SK-N-SH treated with all-trans-retinoic acid at 6 μM for 48 hours (cell line): ENCODE measurements around the gene SEMA4A.

Experiments
- ATAC-seq: fragments of 200-7000 bp; cut with Tn5 transposase; 3 replicates; pipeline ENCODE4 v1.9.1; 2020; ENCODE audit warnings: mild to moderate bottlenecking, moderate library complexity
- BACH2 ChIP-seq: fragments of 250-450 bp; sonication (Bioruptor Pico); IDR thresholded peaks from 2 replicates; pipeline ENCODE4 v1.9.0; 2021; ENCODE audit warnings: mild to moderate bottlenecking, borderline replicate concordance
- CSDC2 ChIP-seq: fragments of 250-450 bp; sonication (Bioruptor Pico); IDR thresholded peaks from 2 replicates; pipeline ENCODE4 v1.5.0; 2020; ENCODE audit warnings: mild to moderate bottlenecking, moderate library complexity
- ESRRG ChIP-seq: fragments of 250-450 bp; sonication (Bioruptor Pico); IDR thresholded peaks from 2 replicates; pipeline ENCODE4 v1.6.1; 2021; ENCODE audit warnings: mild to moderate bottlenecking
- ISL1 ChIP-seq: fragments of 250-450 bp; sonication (Bioruptor Pico); IDR thresholded peaks from 2 replicates; pipeline ENCODE4 v2.1.2; 2022; ENCODE audit warnings: mild to moderate bottlenecking, moderate library complexity
- OSR1 ChIP-seq: fragments of 250-450 bp; sonication (Bioruptor Pico); IDR thresholded peaks from 2 replicates; pipeline ENCODE4 v1.8.0; 2022; ENCODE audit warnings: moderate library complexity, mild to moderate bottlenecking, inconsistent platforms
- PATZ1 ChIP-seq: fragments of 250-450 bp; sonication (Bioruptor Pico); IDR thresholded peaks from 2 replicates; pipeline ENCODE4 v1.8.0; 2020; ENCODE audit warnings: mild to moderate bottlenecking, moderate library complexity, borderline replicate concordance
- PPARA ChIP-seq: fragments of 250-450 bp; sonication (Bioruptor Pico); IDR thresholded peaks from 2 replicates; pipeline ENCODE4 v1.5.0; 2020; ENCODE audit warnings: mild to moderate bottlenecking, borderline replicate concordance
- RARB ChIP-seq: fragments of 250-450 bp; sonication (Bioruptor Pico); IDR thresholded peaks from 2 replicates; pipeline ENCODE4 v1.8.0; 2021; ENCODE audit warnings: mild to moderate bottlenecking, moderate library complexity
- SNAI2 ChIP-seq: fragments of 250-450 bp; sonication (Bioruptor Pico); IDR thresholded peaks from 2 replicates; pipeline ENCODE4 v1.5.0; 2020; ENCODE audit warnings: mild to moderate bottlenecking, moderate library complexity
- TCF4 ChIP-seq: fragments of 250-450 bp; sonication (Bioruptor Pico); IDR thresholded peaks from 2 replicates; pipeline ENCODE4 v1.8.0; 2021; ENCODE audit warnings: mild to moderate bottlenecking, moderate library complexity, borderline replicate concordance
- TOX ChIP-seq: fragments of 250-450 bp; sonication (Bioruptor Pico); IDR thresholded peaks from 2 replicates; pipeline ENCODE4 v1.8.0; 2021; ENCODE audit warnings: mild to moderate bottlenecking, moderate library complexity, borderline replicate concordance
- TSHZ2 ChIP-seq: fragments of 250-450 bp; sonication (Bioruptor Pico); IDR thresholded peaks from 2 replicates; pipeline ENCODE4 v1.5.0; 2020; ENCODE audit warnings: mild to moderate bottlenecking, moderate library complexity
- ZC3H10 ChIP-seq: fragments of 250-450 bp; sonication (Bioruptor Pico); IDR thresholded peaks from 2 replicates; pipeline ENCODE4 v1.5.1; 2021; ENCODE audit warnings: mild to moderate bottlenecking, moderate library complexity
- ZFP3 ChIP-seq: fragments of 250-450 bp; sonication (Bioruptor Pico); IDR thresholded peaks from 2 replicates; pipeline ENCODE4 v1.5.0; 2020; ENCODE audit warnings: mild to moderate bottlenecking, moderate library complexity
- ZFP30 ChIP-seq: fragments of 450-650 bp; formaldehyde crosslinking; IDR thresholded peaks from 2 replicates; pipeline ENCODE4 v1.5.0; 2022; ENCODE audit warnings: mild to moderate bottlenecking, moderate library complexity
- ZNF565 ChIP-seq: fragments of 450-650 bp; formaldehyde crosslinking; conservative IDR thresholded peaks from 2 replicates; pipeline ENCODE4 v1.5.0; 2020; ENCODE audit warnings: low read depth, mild to moderate bottlenecking, moderate library complexity
- ZNF8 ChIP-seq: fragments of 450-650 bp; formaldehyde crosslinking; IDR thresholded peaks from 2 replicates; pipeline ENCODE4 v1.5.0; 2020; ENCODE audit warnings: mild to moderate bottlenecking, moderate library complexity
- TF ChIP-seq, protein P1 (sequence below): fragments of 250-450 bp; sonication (Bioruptor Pico); IDR thresholded peaks from 2 replicates; pipeline ENCODE4 v1.5.1; 2021; ENCODE audit warnings: mild to moderate bottlenecking, moderate library complexity
- TF ChIP-seq, protein P2 (sequence below): fragments of 250-450 bp; sonication (Bioruptor Pico); IDR thresholded peaks from 2 replicates; pipeline ENCODE4 v1.8.0; 2021; ENCODE audit warnings: low read depth, mild to moderate bottlenecking, moderate library complexity, borderline replicate concordance
- TF ChIP-seq, protein P3 (sequence below): fragments of 250-450 bp; sonication (Bioruptor Pico); IDR thresholded peaks from 2 replicates; pipeline ENCODE4 v1.5.1; 2020; ENCODE audit warnings: low read depth, mild to moderate bottlenecking, moderate library complexity

SEMA4A gene

DNA sequence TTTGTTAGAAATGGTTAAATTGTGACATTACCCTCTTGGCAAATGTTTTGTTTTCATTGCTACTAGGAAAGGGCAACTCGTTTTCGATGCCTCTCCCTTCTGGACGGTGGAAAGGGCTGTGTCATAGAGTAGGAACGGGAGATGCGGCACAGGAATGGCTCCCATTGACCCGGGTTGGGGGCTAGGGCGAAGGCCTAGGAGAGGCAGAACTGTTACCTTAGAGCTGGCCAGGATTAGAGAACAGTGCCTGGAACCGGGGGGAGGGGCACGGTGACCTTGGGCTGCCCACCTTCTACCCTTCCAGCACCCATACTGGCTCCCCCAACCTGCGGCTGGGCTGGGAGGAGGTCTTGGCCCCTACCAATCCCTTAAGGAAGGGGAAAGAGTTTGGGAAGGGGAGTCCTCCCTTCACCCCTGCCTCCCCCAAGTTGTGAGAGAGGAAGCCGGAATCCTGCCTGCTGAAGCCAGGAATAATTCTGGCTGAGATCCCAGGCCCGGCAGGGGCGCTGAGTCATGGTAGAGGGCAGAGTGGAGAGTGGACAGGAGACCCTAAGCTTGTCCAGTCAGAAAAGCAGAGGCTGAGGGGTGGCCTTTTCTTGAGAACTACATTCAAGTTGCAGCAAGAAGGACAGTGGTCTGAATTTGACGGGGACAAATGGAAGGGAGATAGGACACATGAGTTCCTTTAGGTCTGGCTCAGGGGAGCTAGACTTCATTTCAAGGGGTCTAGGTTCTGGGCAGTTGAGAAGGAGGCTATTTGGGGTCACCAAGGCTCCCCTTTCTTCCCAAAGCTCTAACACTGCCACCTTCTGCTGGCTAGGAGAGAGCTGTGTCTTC lies 30.6 kb upstream of the SEMA4A start:
- TF ChIP-seq CSDC2 (CRISPR knock-in tag): no peak
- TF ChIP-seq RARB (CRISPR knock-in tag): 0 out of 2 replicates have a peak, but pooled peaks have one; percentile 9
- TF ChIP-seq ZFP3 (CRISPR knock-in tag): peak; percentile 6
- TF ChIP-seq OSR1 (CRISPR knock-in tag): peak; percentile 51; the same call in 1 of the 2 replicates
- TF ChIP-seq ZFP30 (CRISPR knock-in tag): no peak
- TF ChIP-seq, protein P1, sequence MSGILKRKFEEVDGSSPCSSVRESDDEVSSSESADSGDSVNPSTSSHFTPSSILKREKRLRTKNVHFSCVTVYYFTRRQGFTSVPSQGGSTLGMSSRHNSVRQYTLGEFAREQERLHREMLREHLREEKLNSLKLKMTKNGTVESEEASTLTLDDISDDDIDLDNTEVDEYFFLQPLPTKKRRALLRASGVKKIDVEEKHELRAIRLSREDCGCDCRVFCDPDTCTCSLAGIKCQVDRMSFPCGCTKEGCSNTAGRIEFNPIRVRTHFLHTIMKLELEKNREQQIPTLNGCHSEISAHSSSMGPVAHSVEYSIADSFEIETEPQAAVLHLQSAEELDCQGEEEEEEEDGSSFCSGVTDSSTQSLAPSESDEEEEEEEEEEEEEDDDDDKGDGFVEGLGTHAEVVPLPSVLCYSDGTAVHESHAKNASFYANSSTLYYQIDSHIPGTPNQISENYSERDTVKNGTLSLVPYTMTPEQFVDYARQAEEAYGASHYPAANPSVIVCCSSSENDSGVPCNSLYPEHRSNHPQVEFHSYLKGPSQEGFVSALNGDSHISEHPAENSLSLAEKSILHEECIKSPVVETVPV (CRISPR knock-in tag): no peak
- TF ChIP-seq ZC3H10: 0 out of 2 replicates have a peak, but pooled peaks have one; percentile 42
- TF ChIP-seq, all 23 proteins: peak for 4
- peak; percentile 2 for ATAC-seq

DNA sequence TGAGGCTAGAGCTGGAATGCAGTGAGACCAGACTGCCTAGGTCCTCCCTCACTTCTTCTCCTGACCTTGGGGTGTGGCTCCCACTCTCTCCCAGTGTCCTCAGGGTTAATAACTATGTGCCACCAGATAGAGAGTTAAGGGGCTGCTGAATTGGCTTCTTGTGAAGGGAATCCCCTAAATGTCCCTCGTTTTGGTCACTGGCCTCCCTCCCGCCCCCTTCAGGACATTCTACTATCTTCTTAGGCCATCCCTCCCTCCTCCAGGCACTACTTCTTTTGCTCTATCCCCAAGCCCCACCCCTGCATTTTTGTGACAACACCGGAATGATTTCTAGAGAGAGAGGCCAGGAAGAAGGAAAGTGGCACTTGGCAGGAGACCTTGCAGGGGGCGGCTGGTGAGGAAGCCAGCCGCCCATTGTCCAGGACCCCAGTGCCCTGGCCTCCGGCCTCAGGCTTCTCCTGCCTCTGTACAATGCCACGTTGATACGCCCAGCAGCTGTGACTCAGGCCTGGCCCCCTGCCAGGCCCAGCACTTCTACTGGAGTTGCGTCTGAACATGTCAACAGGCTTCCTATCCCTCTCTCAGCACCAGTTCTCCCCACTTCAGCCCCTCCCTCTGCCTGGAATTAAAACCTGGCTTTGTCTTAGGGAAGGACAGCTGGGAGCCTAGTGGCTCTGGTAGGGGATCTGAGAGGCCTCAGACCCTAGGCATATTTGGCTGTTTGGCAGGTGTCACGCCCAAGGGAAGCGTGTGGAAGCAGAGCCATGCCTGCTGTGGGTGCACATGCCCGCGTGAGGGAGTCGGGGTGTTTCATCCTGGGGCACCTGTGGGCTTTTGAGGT lies 29.8 kb upstream of the SEMA4A start:
- TF ChIP-seq ZNF8 (CRISPR knock-in tag): no peak
- peak; percentile 50; the same call in 1 of the 2 replicates for TF ChIP-seq CSDC2 (CRISPR knock-in tag)
- peak; percentile 74 for TF ChIP-seq ZFP3 (CRISPR knock-in tag)
- TF ChIP-seq TSHZ2 (CRISPR knock-in tag): peak; percentile 19; the same call in 1 of the 2 replicates
- no peak for TF ChIP-seq ISL1 (CRISPR knock-in tag)
- TF ChIP-seq, protein P2, sequence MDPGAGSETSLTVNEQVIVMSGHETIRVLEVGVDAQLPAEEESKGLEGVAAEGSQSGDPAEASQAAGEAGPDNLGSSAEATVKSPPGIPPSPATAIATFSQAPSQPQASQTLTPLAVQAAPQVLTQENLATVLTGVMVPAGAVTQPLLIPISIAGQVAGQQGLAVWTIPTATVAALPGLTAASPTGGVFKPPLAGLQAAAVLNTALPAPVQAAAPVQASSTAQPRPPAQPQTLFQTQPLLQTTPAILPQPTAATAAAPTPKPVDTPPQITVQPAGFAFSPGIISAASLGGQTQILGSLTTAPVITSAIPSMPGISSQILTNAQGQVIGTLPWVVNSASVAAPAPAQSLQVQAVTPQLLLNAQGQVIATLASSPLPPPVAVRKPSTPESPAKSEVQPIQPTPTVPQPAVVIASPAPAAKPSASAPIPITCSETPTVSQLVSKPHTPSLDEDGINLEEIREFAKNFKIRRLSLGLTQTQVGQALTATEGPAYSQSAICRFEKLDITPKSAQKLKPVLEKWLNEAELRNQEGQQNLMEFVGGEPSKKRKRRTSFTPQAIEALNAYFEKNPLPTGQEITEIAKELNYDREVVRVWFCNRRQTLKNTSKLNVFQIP: no peak
- TF ChIP-seq TOX (CRISPR knock-in tag): peak; percentile 55; the same call in 1 of the 2 replicates
- no peak for TF ChIP-seq ESRRG (CRISPR knock-in tag)
- TF ChIP-seq PPARA (CRISPR knock-in tag): no peak
- TF ChIP-seq SNAI2: no peak
- no peak for TF ChIP-seq PATZ1
- TF ChIP-seq ZNF565: no peak
- TF ChIP-seq BACH2 (CRISPR knock-in tag): no peak; the same call in 1 of the 2 replicates
- no peak for TF ChIP-seq TCF4 (CRISPR knock-in tag)
- peak; percentile 52; the same call in 1 of the 2 replicates for TF ChIP-seq ZC3H10
- TF ChIP-seq, protein P3, sequence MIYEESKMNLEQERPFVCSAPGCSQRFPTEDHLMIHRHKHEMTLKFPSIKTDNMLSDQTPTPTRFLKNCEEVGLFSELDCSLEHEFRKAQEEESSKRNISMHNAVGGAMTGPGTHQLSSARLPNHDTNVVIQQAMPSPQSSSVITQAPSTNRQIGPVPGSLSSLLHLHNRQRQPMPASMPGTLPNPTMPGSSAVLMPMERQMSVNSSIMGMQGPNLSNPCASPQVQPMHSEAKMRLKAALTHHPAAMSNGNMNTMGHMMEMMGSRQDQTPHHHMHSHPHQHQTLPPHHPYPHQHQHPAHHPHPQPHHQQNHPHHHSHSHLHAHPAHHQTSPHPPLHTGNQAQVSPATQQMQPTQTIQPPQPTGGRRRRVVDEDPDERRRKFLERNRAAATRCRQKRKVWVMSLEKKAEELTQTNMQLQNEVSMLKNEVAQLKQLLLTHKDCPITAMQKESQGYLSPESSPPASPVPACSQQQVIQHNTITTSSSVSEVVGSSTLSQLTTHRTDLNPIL (CRISPR knock-in tag): no peak
- TF ChIP-seq, protein P1 (CRISPR knock-in tag): no peak
- TF ChIP-seq OSR1 (CRISPR knock-in tag): no peak
- TF ChIP-seq ZFP30 (CRISPR knock-in tag): no peak
- ATAC-seq: peak; percentile 31
